Epithelial cell of esophagus (primary cell): ENCODE measurements around the gene RPUSD1.
A peak's percentile ranks its signal among the peaks of the same experiment; 100 is the strongest.

Experiments
- DNase-seq: peaks from one replicate; pipeline ENCODE4 v3.0.0; 2010; ENCODE audit warnings: low read depth
- H3K4me3 ChIP-seq: 2 replicates; pipeline ENCODE4 v1.5.1; 2011; ENCODE audit warnings: mild to moderate bottlenecking, low read length, control low read depth
- TF ChIP-seq, protein P1 (sequence below): IDR thresholded peaks from 2 replicates; pipeline ENCODE4 v1.5.1; 2011; ENCODE audit warnings: low read depth, mild to moderate bottlenecking, low read length, control low read depth, inconsistent platforms; ENCODE audit not compliant: insufficient read depth; ENCODE audit errors: missing control alignments

Gene RPUSD1

DNA sequence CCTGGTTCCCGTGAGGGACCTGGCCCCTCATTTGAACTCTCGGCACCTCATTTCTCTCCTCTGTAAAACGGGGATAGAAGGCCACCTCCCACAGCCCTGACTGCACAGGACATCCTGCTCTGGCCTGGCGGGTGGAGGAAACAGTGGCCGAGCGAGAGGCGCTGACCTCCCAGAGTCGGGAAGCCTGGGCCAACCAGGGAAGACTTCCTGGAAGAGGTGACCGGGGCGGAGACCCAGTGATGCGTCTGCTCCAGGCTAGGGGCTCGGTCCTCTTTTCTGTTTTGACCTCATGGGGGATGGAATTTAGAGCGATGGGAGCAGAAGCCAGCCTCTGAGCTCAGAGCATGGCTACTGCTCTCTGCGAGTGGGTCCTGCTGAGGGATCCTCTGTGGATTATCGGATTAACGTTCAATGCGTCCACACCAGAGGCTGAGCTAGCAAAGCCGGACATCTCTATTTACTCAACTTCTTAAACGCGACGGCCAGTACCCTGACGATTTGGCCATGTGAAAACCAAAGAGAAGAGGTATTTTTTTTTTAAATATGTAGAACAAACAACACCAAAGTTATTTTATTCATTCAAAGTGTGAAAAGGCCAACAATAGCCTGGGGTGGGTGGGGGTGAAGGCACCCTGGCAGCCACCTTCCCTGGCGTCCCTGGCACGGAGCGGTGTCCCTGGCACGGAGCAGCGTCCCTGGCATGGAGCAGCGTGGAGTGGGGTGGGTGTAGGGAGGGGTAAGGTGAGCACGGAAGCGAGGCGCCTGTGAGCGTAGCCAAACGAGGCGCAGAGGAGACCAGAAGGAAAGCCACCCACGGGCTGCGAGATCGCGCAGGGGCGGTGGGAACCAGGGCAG is 36.8 kb downstream of the RPUSD1 start:
- DNase-seq, result no peak
- TF ChIP-seq, protein P1, sequence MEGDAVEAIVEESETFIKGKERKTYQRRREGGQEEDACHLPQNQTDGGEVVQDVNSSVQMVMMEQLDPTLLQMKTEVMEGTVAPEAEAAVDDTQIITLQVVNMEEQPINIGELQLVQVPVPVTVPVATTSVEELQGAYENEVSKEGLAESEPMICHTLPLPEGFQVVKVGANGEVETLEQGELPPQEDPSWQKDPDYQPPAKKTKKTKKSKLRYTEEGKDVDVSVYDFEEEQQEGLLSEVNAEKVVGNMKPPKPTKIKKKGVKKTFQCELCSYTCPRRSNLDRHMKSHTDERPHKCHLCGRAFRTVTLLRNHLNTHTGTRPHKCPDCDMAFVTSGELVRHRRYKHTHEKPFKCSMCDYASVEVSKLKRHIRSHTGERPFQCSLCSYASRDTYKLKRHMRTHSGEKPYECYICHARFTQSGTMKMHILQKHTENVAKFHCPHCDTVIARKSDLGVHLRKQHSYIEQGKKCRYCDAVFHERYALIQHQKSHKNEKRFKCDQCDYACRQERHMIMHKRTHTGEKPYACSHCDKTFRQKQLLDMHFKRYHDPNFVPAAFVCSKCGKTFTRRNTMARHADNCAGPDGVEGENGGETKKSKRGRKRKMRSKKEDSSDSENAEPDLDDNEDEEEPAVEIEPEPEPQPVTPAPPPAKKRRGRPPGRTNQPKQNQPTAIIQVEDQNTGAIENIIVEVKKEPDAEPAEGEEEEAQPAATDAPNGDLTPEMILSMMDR, result no peak
- H3K4me3 ChIP-seq, result no peak overlapping the region

DNA sequence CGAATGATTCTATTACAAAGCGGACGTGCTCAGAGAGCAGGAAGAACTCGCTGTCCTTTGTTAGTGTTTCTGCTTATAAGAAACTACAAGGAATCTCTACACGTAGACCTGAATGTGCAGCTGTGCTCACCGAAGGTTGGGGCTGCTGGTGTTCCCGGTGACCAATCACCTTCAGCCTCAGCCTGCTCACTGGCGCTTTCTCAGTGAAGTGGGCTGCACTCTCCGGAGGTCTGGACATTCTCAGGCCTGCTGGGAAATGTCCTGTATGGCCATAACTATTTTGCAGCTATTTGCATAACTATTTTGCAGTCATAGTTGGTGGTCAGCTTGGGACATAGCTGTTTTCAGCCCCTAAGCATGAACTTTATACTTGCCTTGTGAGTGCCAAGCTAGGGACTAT is 37.7 kb downstream of the RPUSD1 start:
- DNase-seq, result no peak

DNA sequence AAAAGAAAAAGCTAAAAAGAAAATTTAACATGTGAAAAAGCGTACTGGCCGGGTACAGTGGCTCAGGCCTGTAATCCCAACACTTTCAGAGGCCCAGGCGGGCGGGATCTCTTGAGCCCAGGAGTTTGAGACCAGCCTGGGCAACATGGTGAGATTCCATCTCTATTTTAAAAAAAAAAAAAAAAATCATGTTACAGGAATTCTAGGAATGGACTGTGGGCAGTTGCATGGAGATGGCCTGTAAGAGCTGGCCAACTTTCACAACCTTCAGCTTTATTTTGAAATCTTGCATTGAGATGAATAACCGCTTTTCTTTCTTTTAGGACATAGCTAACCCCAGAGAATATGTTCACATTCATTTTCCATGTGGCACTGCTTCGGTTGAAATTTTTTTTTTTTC is 39.2 kb downstream of the RPUSD1 start:
- TF ChIP-seq, protein P1, result no peak
- H3K4me3 ChIP-seq, result no peak overlapping the region
- DNase-seq, result peak; percentile 69

More for the DNA sequence above, 37.7 kb downstream of the RPUSD1 start:
- no peak overlapping the region for H3K4me3 ChIP-seq
- TF ChIP-seq, protein P1, result no peak

DNA sequence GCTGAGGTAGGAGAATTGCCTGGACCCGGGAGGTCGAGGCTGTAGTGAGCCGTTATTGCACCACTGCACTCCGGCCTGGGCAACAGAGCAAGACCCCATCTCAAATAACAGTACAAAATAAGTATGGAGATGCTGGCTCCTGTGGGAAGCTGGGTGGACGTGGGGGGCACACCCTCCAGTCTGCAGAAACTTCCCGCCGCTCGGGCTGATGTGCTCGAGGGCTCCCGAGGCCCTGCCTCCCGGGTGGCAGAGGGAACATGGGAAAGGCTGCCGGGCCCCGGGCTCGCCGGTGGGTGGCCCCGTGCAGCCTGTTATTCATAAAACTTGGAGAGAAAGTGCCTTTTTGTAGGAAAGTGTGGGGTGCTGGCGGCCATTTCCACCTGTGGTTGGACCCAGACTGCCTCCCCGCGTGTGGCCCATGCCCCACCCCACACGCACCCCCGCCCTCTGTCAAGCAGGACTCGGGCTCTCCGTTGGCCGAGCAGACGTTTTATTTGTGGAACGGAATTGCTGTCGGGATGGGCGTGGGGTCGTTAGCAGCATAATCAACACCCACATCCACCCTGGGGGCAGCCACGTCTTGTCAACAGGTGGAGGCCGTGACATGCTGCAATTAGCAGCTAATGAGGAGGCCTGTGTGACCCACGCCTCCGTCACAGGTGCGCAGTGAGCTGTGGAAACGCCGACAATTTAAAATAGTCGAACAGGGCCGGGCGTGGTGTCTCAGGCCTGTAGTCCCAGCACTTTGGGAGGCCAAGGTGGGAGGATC is 40.0 kb downstream of the RPUSD1 start:
- no peak for DNase-seq
- H3K4me3 ChIP-seq, result no peak overlapping the region
- TF ChIP-seq, protein P1, result no peak

DNA sequence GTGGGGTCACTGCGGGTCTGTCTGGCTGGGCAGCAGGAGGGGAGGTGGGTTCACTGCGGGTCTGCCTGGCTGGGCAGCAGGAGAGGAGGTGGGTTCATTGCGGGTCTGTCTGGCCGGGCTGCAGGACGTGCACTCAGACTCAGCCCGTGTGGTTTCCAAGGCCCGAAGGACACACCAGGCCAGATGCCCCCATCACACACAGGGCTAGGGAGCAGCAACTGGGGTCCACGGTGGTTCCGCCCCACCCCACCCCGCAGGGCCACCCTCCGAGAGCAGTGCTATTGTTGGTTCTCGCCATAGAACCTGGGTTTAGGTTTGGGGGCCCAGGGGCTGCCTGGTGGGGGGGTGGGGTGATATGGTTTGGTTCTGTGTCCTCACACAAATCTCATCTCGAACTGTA is 41.5 kb downstream of the RPUSD1 start:
- no peak for DNase-seq
- TF ChIP-seq, protein P1, result no peak
- H3K4me3 ChIP-seq, result no peak overlapping the region

DNA sequence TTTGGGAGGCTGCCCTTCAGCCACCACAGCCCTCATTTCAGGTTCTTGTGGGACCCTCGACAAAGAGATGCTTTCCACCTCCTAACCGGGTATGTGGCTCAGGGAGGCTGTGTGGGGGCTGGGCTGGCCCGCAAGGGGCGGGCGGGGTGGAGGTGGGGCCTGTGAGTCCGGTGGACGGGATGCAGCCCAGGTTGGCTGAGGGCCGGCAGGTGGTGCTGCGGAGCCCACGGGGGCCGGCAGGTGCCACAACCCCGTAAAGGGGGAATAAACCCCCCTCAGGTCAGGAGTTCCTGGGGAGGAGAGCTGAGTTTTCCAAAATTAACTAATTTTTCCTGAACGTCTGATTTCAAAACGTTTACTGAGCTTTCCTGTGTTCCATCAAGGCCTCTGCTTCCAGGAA is 42.4 kb downstream of the RPUSD1 start:
- TF ChIP-seq, protein P1, result peak; percentile 61
- peak; percentile 56 for DNase-seq
- H3K4me3 ChIP-seq, result no peak overlapping the region
